ENCODE results near the gene FAM114A1.

DNA sequence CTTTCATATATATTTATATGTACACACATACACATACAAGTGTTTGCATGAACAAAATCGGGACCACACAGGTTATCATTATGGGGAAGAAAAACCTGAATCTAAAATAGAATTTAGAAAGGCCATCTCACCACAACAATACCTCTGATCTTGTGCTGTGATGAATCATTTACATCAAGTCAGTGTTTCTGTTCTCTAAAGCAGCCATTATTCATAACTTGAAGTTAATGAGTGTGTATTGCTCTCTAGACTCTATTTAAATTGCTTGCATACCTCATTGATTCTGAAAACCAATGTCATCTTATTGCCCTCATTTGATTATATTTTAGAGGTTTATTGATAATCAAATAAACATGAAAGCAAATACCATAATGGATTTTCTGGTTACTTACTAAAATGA lies 71.6 kb downstream of the FAM114A1 start:
- TF ChIP-seq, protein P1, sequence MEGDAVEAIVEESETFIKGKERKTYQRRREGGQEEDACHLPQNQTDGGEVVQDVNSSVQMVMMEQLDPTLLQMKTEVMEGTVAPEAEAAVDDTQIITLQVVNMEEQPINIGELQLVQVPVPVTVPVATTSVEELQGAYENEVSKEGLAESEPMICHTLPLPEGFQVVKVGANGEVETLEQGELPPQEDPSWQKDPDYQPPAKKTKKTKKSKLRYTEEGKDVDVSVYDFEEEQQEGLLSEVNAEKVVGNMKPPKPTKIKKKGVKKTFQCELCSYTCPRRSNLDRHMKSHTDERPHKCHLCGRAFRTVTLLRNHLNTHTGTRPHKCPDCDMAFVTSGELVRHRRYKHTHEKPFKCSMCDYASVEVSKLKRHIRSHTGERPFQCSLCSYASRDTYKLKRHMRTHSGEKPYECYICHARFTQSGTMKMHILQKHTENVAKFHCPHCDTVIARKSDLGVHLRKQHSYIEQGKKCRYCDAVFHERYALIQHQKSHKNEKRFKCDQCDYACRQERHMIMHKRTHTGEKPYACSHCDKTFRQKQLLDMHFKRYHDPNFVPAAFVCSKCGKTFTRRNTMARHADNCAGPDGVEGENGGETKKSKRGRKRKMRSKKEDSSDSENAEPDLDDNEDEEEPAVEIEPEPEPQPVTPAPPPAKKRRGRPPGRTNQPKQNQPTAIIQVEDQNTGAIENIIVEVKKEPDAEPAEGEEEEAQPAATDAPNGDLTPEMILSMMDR (IDR thresholded peaks at IDR 0.05; ENCODE audit: low read depth, low read length): no peak
- TF ChIP-seq EZH2phosphoT487 (IDR thresholded peaks at IDR 0.05; ENCODE audit: low read depth): no peak

Data from OCI-LY3 (cell line).